PC-3 (cell line): Measurements from ENCODE around the gene EXOG. TPM values are rescaled to one million over a fixed set of nuclear protein-coding genes. Genes with fewer than 3 reads are reported as not detected.

Experiments
- ATAC-seq: fragments of 200-7000 bp; cut with Tn5 transposase; 2 replicates; pipeline ENCODE4 v1.9.1; 2020; ENCODE audit warnings: mild to moderate bottlenecking, moderate library complexity
- BruUV-seq: library from RNA; stranded (reverse); fragments of 400-500 nt; replicated peaks from 2 replicates; lab custom pipeline; 2021; lab: Mats Ljungman, UMichigan
- CTCF ChIA-PET: fragments of 300-600 bp; sonication (Branson Sonifier 250); formaldehyde crosslinking; loops from one replicate; lab custom pipeline; 2022; ENCODE audit warnings: antibody characterized with exemption; lab: Charles Lee
- POLR2A ChIA-PET: fragments of 300-600 bp; sonication (Branson Sonifier 250); formaldehyde crosslinking; loops from one replicate; lab custom pipeline; 2022; ENCODE audit warnings: antibody characterized with exemption; ENCODE audit not compliant: unreplicated experiment; lab: Charles Lee
- DNase-seq: peaks from one replicate; pipeline ENCODE4 v3.0.0-alpha.2; 2015
- H2AFZ ChIP-seq: fragments of 300-600 bp; sonication (generic); 2 replicates; pipeline ENCODE4 v1.6.0; 2016; ENCODE audit warnings: antibody characterized with exemption, low read length
- H3F3A ChIP-seq: fragments of 300-600 bp; sonication (generic); one replicate; pipeline ENCODE4 v1.6.0; 2017; ENCODE audit warnings: antibody characterized with exemption, low read length, control low read depth, mild to moderate bottlenecking; ENCODE audit not compliant: unreplicated experiment
- H3K27ac ChIP-seq: fragments of 300-600 bp; sonication (generic); 2 replicates; pipeline ENCODE4 v1.5.1; 2016; ENCODE audit warnings: mild to moderate bottlenecking, low read length
- H3K27me3 ChIP-seq: fragments of 300-600 bp; sonication (generic); 2 replicates; pipeline ENCODE4 v1.6.1; 2016; ENCODE audit warnings: low read length, mixed read lengths
- H3K36me3 ChIP-seq: fragments of 300-600 bp; sonication (generic); 2 replicates; pipeline ENCODE4 v1.6.1; 2016; ENCODE audit warnings: low read depth, mixed run types, low read length, mixed read lengths
- H3K4me1 ChIP-seq: fragments of 300-600 bp; sonication (generic); 2 replicates; pipeline ENCODE4 v1.5.1; 2016; ENCODE audit warnings: low read length; ENCODE audit not compliant: insufficient read depth
- H3K4me2 ChIP-seq: fragments of 300-600 bp; sonication (generic); 2 replicates; pipeline ENCODE4 v1.6.0; 2016; ENCODE audit warnings: low read length
- H3K4me3 ChIP-seq: fragments of 300-600 bp; sonication (generic); 2 replicates; pipeline ENCODE4 v1.5.1; 2016; ENCODE audit warnings: mild to moderate bottlenecking, low read length, mixed read lengths
- H3K79me2 ChIP-seq: fragments of 300-600 bp; sonication (generic); 2 replicates; pipeline ENCODE4 v1.6.1; 2017; ENCODE audit warnings: low read length, mixed read lengths
- H3K9ac ChIP-seq: fragments of 300-600 bp; sonication (generic); 2 replicates; pipeline ENCODE4 v1.6.0; 2016; ENCODE audit warnings: mild to moderate bottlenecking, low read length
- H3K9me2 ChIP-seq: fragments of 300-600 bp; sonication (generic); replicated peaks from 2 replicates; pipeline ENCODE4 v1.6.1; 2016; ENCODE audit warnings: mixed run types, low read length, mixed read lengths
- H3K9me3 ChIP-seq: fragments of 300-600 bp; sonication (generic); 2 replicates; pipeline ENCODE4 v1.6.1; 2016; ENCODE audit warnings: low read length, mixed read lengths
- H4K20me1 ChIP-seq: fragments of 300-600 bp; sonication (generic); 2 replicates; pipeline ENCODE4 v1.6.1; 2016; ENCODE audit warnings: low read length, mixed read lengths
- CTCF ChIP-seq: fragments of 300-600 bp; sonication (generic); conservative IDR thresholded peaks from 2 replicates; pipeline ENCODE4 v1.5.1; 2017; ENCODE audit warnings: antibody characterized with exemption, low read depth, mild to moderate bottlenecking, low read length
- EZH2 ChIP-seq: fragments of 300-600 bp; sonication (generic); IDR thresholded peaks from one replicate; pipeline ENCODE4 v1.6.1; 2017; ENCODE audit warnings: antibody characterized with exemption, mild to moderate bottlenecking, low read length; ENCODE audit not compliant: unreplicated experiment
- EZH2phosphoT487 ChIP-seq: fragments of 300-600 bp; sonication (generic); IDR thresholded peaks from 2 replicates; pipeline ENCODE4 v1.6.1; 2018; ENCODE audit warnings: mild to moderate bottlenecking, antibody characterized with exemption, low read length, borderline replicate concordance
- intact Hi-C: fragments of 100-400 bp; cut with micrococcal nuclease; formaldehyde crosslinking; loops from 2 replicates; pipeline ENCODE4 v1.9.0; 2023
- total RNA-seq: library from RNA; depleted of rRNA; stranded (reverse); fragments of >200 nt; gene quantifications from 2 replicates; pipeline ENCODE4 v1.2.3, GENCODE V29; 2014

EXOG gene
- total RNA-seq, 1 experiment from 2014 or later = 10.0 TPM

- CTCF ChIA-PET = no interaction called here
- H3F3A ChIP-seq = no peaks in the 10 kb centered on the region
- no peaks in the 10 kb centered on the region for H3K27me3 ChIP-seq
- intact Hi-C loops = no loop called here
- no peaks in the 10 kb centered on the region for H3K9me3 ChIP-seq
- no peak overlapping the region for H3K4me3 ChIP-seq
- peaks cover 11% of the 10 kb centered on the region for H3K4me1 ChIP-seq
- H3K9me2 ChIP-seq = no peaks in the 10 kb centered on the region
- TF ChIP-seq EZH2 (no peak), CTCF (no peak), EZH2phosphoT487 (no peak)
- ATAC-seq (no peak), DNase-seq (no peak)
- POLR2A ChIA-PET = no interaction called here
- no peaks in the 10 kb centered on the region for H3K36me3 ChIP-seq
- no peak overlapping the region for H3K9ac ChIP-seq
- H3K4me2 ChIP-seq = no peak overlapping the region
- no peaks in the 10 kb centered on the region for H3K79me2 ChIP-seq
- H2AFZ ChIP-seq = no peak overlapping the region
- no peak overlapping the region for H3K27ac ChIP-seq
- BruUV-seq = no TSS peak
- no peaks in the 10 kb centered on the region for H4K20me1 ChIP-seq
Observed at GRCh38 chr3:38491215-38491614, 4.9 kb upstream of the EXOG start.

- intact Hi-C loops = no loop called here
- no peaks in the 10 kb centered on the region for H3K27me3 ChIP-seq
- H3K36me3 ChIP-seq = no peaks in the 10 kb centered on the region
- H3K4me1 ChIP-seq = peaks cover 18% of the 10 kb centered on the region
- H3K9me2 ChIP-seq = no peaks in the 10 kb centered on the region
- CTCF ChIA-PET = no interaction called here
- POLR2A ChIA-PET = no interaction called here
- H2AFZ ChIP-seq = no peak overlapping the region
- no peak overlapping the region for H3K9ac ChIP-seq
- TF ChIP-seq EZH2phosphoT487 (no peak), EZH2 (no peak), CTCF (no peak)
- no peak overlapping the region for H3K27ac ChIP-seq
- no peaks in the 10 kb centered on the region for H3F3A ChIP-seq
- no peaks in the 10 kb centered on the region for H4K20me1 ChIP-seq
- no peak overlapping the region for H3K4me2 ChIP-seq
- H3K4me3 ChIP-seq = no peak overlapping the region
- BruUV-seq = no TSS peak
- ATAC-seq (no peak), DNase-seq (no peak)
- H3K79me2 ChIP-seq = peaks cover 15% of the 10 kb centered on the region
- no peaks in the 10 kb centered on the region for H3K9me3 ChIP-seq
Observed at GRCh38 chr3:38493031-38493430, 3.1 kb upstream of the EXOG start.

- peak overlapping the region; percentile 87 for H3K9ac ChIP-seq
- H3K36me3 ChIP-seq = peaks cover 3% of the 10 kb centered on the region; the same call in 1 of the 2 replicates
- no peak for TF ChIP-seq EZH2
- TF ChIP-seq EZH2phosphoT487 = no peak
- no peak for TF ChIP-seq CTCF
- no peaks in the 10 kb centered on the region for H3K27me3 ChIP-seq
- H3K9me2 ChIP-seq = no peaks in the 10 kb centered on the region
- no peaks in the 10 kb centered on the region for H3K9me3 ChIP-seq
- peaks cover 16% of the 10 kb centered on the region for H3K79me2 ChIP-seq
- peak overlapping the region; percentile 91 for H2AFZ ChIP-seq
- ChIA-PET POLR2A (no interaction called here), CTCF (interaction anchor here (1.1 to 1.7 kb wide), 2 partner anchors 25 to 154 kb away, joined by 3 to 5 read pairs; no protein-coding TSS in a partner anchor)
- peak overlapping the region; percentile 85 for H3K4me2 ChIP-seq
- peak overlapping the region; percentile 86 for H3K4me3 ChIP-seq
- DNase-seq = peak; percentile 25
- BruUV-seq = no TSS peak
- peaks cover 18% of the 10 kb centered on the region for H3K4me1 ChIP-seq
- no peaks in the 10 kb centered on the region for H3F3A ChIP-seq
- intact Hi-C loops = loop anchor here (5.0 kb wide), 1 partner anchor 345 kb away; no protein-coding TSS in a partner anchor
- ATAC-seq = no peak
- no peaks in the 10 kb centered on the region for H4K20me1 ChIP-seq
- no peak overlapping the region for H3K27ac ChIP-seq
Observed at GRCh38 chr3:38497031-38497430, 891 bp downstream of the EXOG start.
